ENCODE results near the gene ANKRD33B. TPM values are rescaled to one million over a fixed set of nuclear protein-coding genes. Genes with fewer than 3 reads are reported as not detected.

The ANKRD33B gene
- total RNA-seq, 1 experiment from 2014 or later = 6.9 TPM

DNA sequence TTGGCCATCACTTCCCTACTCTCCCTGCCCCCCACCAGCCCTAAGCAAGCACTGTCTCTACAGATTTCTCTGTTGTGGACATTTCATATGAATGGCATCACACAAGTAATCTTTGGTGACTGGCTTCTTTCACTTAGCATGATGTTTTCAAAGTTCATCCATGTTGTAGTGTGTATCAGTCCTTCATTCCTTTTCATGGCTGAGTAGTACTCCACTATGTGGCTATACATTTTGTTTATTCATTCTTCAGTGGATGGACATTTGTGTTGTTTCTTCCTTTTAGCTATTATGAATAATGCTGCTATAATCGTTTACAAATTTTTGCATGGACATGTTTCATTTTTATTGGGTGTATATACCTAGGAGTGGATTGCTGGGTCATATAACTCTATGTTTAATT, 113.1 kb downstream of the ANKRD33B start:
- Histone ChIP-seq H2BK20ac (ENCODE audit: low read depth, low read length, poor library complexity, severe bottlenecking) (no peak overlapping the region), H3K4me1 (ENCODE audit: insufficient read depth, low read length) (no peaks in the 10 kb centered on the region), H3T11ph (ENCODE audit: low read length) (no peak overlapping the region), H4K5ac (ENCODE audit: insufficient read length, low read depth, low read length) (no peak overlapping the region), H3K23me2 (ENCODE audit: insufficient read length, low read depth, low read length, poor library complexity, severe bottlenecking) (no peaks in the 10 kb centered on the region), H4K20me1 (ENCODE audit: control insufficient read depth, insufficient read depth, insufficient read length) (no peaks in the 10 kb centered on the region), H3K79me1 (ENCODE audit: insufficient read depth, low read depth, low read length, poor library complexity, severe bottlenecking) (no peaks in the 10 kb centered on the region), H2AFZ (ENCODE audit: low read length) (no peak overlapping the region), H3K9me3 (ENCODE audit: control insufficient read depth, low read depth, low read length) (no peaks in the 10 kb centered on the region), H3K18ac (ENCODE audit: insufficient read length, low read depth, low read length) (no peak overlapping the region), H3K27ac (ENCODE audit: insufficient read length, low read depth, low read length) (no peak overlapping the region), H3K27me3 (ENCODE audit: insufficient read depth, low read length) (no peaks in the 10 kb centered on the region), H4K91ac (ENCODE audit: insufficient read length, low read depth, low read length) (no peak overlapping the region), H4K8ac (replicated peaks; ENCODE audit: insufficient read length, low read depth, low read length) (no peak overlapping the region), H2BK15ac (ENCODE audit: low read depth, low read length) (no peak overlapping the region), H2BK120ac (ENCODE audit: low read depth, low read length, poor library complexity, severe bottlenecking) (no peak overlapping the region), H2AK5ac (ENCODE audit: insufficient read length, low read length) (no peak overlapping the region), H3K23ac (ENCODE audit: insufficient read length, low read depth, low read length) (no peak overlapping the region), H3K14ac (ENCODE audit: insufficient read depth, low read length) (no peak overlapping the region), H3K4ac (ENCODE audit: low read depth, low read length) (no peak overlapping the region), H3K56ac (ENCODE audit: insufficient read length, low read depth, low read length) (no peak overlapping the region), H2BK12ac (ENCODE audit: insufficient read length, low read depth, low read length) (no peak overlapping the region), H2BK5ac (ENCODE audit: insufficient read length, low read length) (no peak overlapping the region), H3K79me2 (ENCODE audit: insufficient read depth, low read length) (no peaks in the 10 kb centered on the region), H3K4me2 (ENCODE audit: insufficient read depth, insufficient read length, low read length) (no peak overlapping the region), H3K9ac (ENCODE audit: extremely low read depth, insufficient read length, low read length) (no peak overlapping the region)
- H3K4me1 Mint-ChIP-seq = peaks cover 2 to 3% of the 10 kb centered on the region in 2 experiments; a peak in 2 of 4 replicates
- TF ChIP-seq, protein P1, sequence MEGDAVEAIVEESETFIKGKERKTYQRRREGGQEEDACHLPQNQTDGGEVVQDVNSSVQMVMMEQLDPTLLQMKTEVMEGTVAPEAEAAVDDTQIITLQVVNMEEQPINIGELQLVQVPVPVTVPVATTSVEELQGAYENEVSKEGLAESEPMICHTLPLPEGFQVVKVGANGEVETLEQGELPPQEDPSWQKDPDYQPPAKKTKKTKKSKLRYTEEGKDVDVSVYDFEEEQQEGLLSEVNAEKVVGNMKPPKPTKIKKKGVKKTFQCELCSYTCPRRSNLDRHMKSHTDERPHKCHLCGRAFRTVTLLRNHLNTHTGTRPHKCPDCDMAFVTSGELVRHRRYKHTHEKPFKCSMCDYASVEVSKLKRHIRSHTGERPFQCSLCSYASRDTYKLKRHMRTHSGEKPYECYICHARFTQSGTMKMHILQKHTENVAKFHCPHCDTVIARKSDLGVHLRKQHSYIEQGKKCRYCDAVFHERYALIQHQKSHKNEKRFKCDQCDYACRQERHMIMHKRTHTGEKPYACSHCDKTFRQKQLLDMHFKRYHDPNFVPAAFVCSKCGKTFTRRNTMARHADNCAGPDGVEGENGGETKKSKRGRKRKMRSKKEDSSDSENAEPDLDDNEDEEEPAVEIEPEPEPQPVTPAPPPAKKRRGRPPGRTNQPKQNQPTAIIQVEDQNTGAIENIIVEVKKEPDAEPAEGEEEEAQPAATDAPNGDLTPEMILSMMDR (conservative IDR thresholded peaks at IDR 0.05) = no peak
- H3K4me3 Mint-ChIP-seq = no peak overlapping the region
- H3K27me3 Mint-ChIP-seq (ENCODE audit: low read depth) = peaks cover 19% of the 10 kb centered on the region
- no CpG with 5 or more reads among the region's 1 CpG for WGBS (ENCODE audit: extremely low coverage, insufficient read length, low lambda C conversion rate)
- H3K36me3 Mint-ChIP-seq (ENCODE audit: insufficient read depth in 1 of 3, low read depth in 3 of 3) = peaks cover 8 to 34% (median 29%) of the 10 kb centered on the region in 3 experiments; a peak in 6 of 7 replicates
- no peak for DNase-seq
- H3K27ac Mint-ChIP-seq = no peak overlapping the region
- H3K9me3 Mint-ChIP-seq = peaks cover 0 to 5% of the 10 kb centered on the region in 2 experiments; a peak in 1 of 5 replicates
